Measurements from ENCODE around the gene PTPRD. TPM values are rescaled to one million over a fixed set of nuclear protein-coding genes. Genes with fewer than 3 reads are reported as not detected.

The PTPRD gene
- total RNA-seq, 2 donors from 2014 or later: 97.4 to 101 TPM

DNA sequence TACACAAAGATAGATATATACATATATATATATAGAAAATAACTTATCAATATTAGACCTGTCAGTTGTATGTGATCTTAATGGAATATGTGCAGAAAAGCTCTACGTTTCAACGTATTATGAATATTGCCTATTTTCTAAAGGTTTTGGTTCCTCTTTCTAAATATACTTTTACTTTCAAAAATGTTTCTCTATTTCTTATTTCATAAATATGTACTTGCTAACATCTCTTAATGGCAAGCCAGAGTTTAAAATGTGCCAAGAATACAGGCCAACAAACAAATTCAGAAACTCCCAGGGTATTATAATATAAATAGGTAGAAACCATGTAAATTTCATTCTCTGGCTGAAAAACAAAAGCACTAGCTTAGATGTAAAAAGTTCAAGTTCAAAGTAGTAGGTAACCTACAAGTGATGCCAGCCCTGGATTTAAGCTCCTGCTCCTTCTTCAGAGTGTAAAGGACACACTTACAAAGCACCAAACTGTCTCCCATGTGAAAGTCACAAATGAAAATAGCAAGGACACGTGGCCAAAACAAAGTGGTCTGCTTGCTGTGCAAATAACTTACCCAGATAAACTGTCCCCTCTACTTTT lies 2128.1 kb downstream of the PTPRD start:
- Histone ChIP-seq H3K4me1 (ENCODE audit: control insufficient read depth, insufficient read depth, low read length) (no peaks in the 10 kb centered on the region), H3K27ac (ENCODE audit: low read depth, low read length) (no peak overlapping the region), H3K9ac (ENCODE audit: extremely low read depth, low read length, poor library complexity, severe bottlenecking) (no peak overlapping the region), H3K36me3 (ENCODE audit: control insufficient read depth, insufficient read depth, low read length) (peaks cover 29% of the 10 kb centered on the region), H3K9me3 (ENCODE audit: control insufficient read depth, low read length) (no peaks in the 10 kb centered on the region), H3K27me3 (ENCODE audit: control insufficient read depth, insufficient read depth, low read length, poor library complexity, severe bottlenecking) (no peaks in the 10 kb centered on the region), H3K4me3 (ENCODE audit: low read length) (no peak overlapping the region)
- Mint-ChIP-seq H3K9me3 (no peaks in the 10 kb centered on the region), H3K27ac (no peak overlapping the region), H3K4me1 (peaks cover 4% of the 10 kb centered on the region), H3K27me3 (ENCODE audit: insufficient read depth) (no peaks in the 10 kb centered on the region), H3K4me3 (no peak overlapping the region), H3K36me3 (ENCODE audit: low read depth) (peaks cover 28% of the 10 kb centered on the region)
- no peak for TF ChIP-seq CTCF (conservative IDR thresholded peaks at IDR 0.05)
- no peak for DNase-seq
- WGBS, 2 experiments (ENCODE audit: insufficient coverage in 1 of 2, insufficient read length in 1 of 2): 88 to 90% methylated on average over 1 to 3 of the region's 3 CpGs

DNA sequence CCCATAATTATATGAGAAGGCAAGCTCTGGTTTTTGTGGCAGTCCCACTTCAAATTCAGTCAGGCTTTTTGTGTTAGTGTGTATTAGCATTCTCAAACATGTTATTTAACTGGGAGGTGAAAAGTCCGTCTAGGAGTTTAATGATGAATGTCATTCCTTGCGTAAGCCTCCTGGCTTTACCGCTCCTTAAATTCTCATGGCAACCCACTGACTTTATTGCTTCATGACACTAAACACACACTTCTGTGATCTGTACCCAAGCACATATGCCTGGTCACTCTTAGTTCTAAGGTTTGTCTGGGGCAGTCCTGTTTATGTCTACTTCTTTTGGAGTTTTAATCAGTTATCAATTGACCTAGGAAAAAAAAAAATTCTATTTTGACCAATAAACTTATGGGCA lies 2135.4 kb downstream of the PTPRD start:
- 100% methylated on average over 3 of the region's 3 CpGs; no CpG with 5 or more reads in 1 of the 2 experiments for WGBS, 2 experiments (ENCODE audit: insufficient coverage in 1 of 2, insufficient read length in 1 of 2)
- TF ChIP-seq CTCF (conservative IDR thresholded peaks at IDR 0.05): no peak
- H3K4me3 Mint-ChIP-seq: no peak overlapping the region
- H3K27me3 Mint-ChIP-seq (ENCODE audit: insufficient read depth): no peaks in the 10 kb centered on the region
- Histone ChIP-seq H3K9ac (ENCODE audit: extremely low read depth, low read length, poor library complexity, severe bottlenecking) (no peak overlapping the region), H3K27ac (ENCODE audit: low read depth, low read length) (no peak overlapping the region), H3K4me3 (ENCODE audit: low read length) (no peak overlapping the region), H3K36me3 (ENCODE audit: control insufficient read depth, insufficient read depth, low read length) (peaks cover 25% of the 10 kb centered on the region), H3K9me3 (ENCODE audit: control insufficient read depth, low read length) (peaks cover 15% of the 10 kb centered on the region), H3K27me3 (ENCODE audit: control insufficient read depth, insufficient read depth, low read length, poor library complexity, severe bottlenecking) (no peaks in the 10 kb centered on the region), H3K4me1 (ENCODE audit: control insufficient read depth, insufficient read depth, low read length) (no peaks in the 10 kb centered on the region)
- no peak for DNase-seq
- H3K27ac Mint-ChIP-seq: no peak overlapping the region
- peaks cover 4% of the 10 kb centered on the region for H3K4me1 Mint-ChIP-seq
- peaks cover 12% of the 10 kb centered on the region for H3K36me3 Mint-ChIP-seq (ENCODE audit: low read depth)
- H3K9me3 Mint-ChIP-seq: no peaks in the 10 kb centered on the region

- Mint-ChIP-seq H3K4me1 (no peaks in the 10 kb centered on the region), H3K27ac (no peak overlapping the region), H3K4me3 (no peak overlapping the region), H3K27me3 (ENCODE audit: insufficient read depth) (no peaks in the 10 kb centered on the region), H3K36me3 (ENCODE audit: low read depth) (peaks cover 6% of the 10 kb centered on the region), H3K9me3 (no peaks in the 10 kb centered on the region)
- no peak for DNase-seq
- TF ChIP-seq CTCF (conservative IDR thresholded peaks at IDR 0.05): no peak
- Histone ChIP-seq H3K4me1 (ENCODE audit: control insufficient read depth, insufficient read depth, low read length) (no peaks in the 10 kb centered on the region), H3K36me3 (ENCODE audit: control insufficient read depth, insufficient read depth, low read length) (peaks cover 19% of the 10 kb centered on the region), H3K9me3 (ENCODE audit: control insufficient read depth, low read length) (peaks cover 15% of the 10 kb centered on the region), H3K27ac (ENCODE audit: low read depth, low read length) (no peak overlapping the region), H3K4me3 (ENCODE audit: low read length) (no peak overlapping the region), H3K9ac (ENCODE audit: extremely low read depth, low read length, poor library complexity, severe bottlenecking) (no peak overlapping the region), H3K27me3 (ENCODE audit: control insufficient read depth, insufficient read depth, low read length, poor library complexity, severe bottlenecking) (no peaks in the 10 kb centered on the region)
- WGBS, 2 experiments (ENCODE audit: insufficient coverage in 1 of 2, insufficient read length in 1 of 2): 98 to 100% methylated on average over 1 of the region's 1 CpG
Observed at GRCh38 chr9:8474937-8475336, 2137.9 kb downstream of the PTPRD start.

All from endodermal cell (in vitro differentiated cells).